K562 (cell line): ENCODE data around the gene POLR1C. TPM values are rescaled to one million over a fixed set of nuclear protein-coding genes. Genes with fewer than 3 reads are reported as not detected.

Source experiments
- ATF6 ChIP-seq: sonication (generic); formaldehyde crosslinking; IDR thresholded peaks from 2 replicates; pipeline ENCODE4 v1.4.0; 2020; ENCODE audit warnings: mild to moderate bottlenecking, missing genetic modification reagents
- CEBPB ChIP-seq: fragments of 450-650 bp; IDR thresholded peaks from 2 replicates; pipeline ENCODE4 v1.6.1; 2016; ENCODE audit warnings: missing genetic modification characterization, missing compliant biosample characterization
- ELF4 ChIP-seq: fragments of 450-650 bp; formaldehyde crosslinking; IDR thresholded peaks from 2 replicates; pipeline ENCODE4 v1.4.0; 2022; ENCODE audit warnings: missing genetic modification characterization
- ESRRB ChIP-seq: fragments of 250-450 bp; sonication (Bioruptor Pico); IDR thresholded peaks from 2 replicates; pipeline ENCODE4 v1.5.0; 2020; ENCODE audit warnings: mild to moderate bottlenecking, moderate library complexity, borderline replicate concordance
- ETV5 ChIP-seq: sonication (generic); formaldehyde crosslinking; IDR thresholded peaks from 2 replicates; pipeline ENCODE4 v1.4.0; 2020; ENCODE audit warnings: low read depth, mild to moderate bottlenecking, missing genetic modification reagents
- FOXJ2 ChIP-seq: fragments of 200-800 bp; sonication (Bioruptor generic); IDR thresholded peaks from 2 replicates; pipeline ENCODE4 v1.6.1; 2016; ENCODE audit warnings: missing genetic modification characterization, missing compliant biosample characterization
- GATAD2B ChIP-seq: fragments of 450-650 bp; IDR thresholded peaks from 2 replicates; pipeline ENCODE4 v1.6.1; 2017; ENCODE audit warnings: mild to moderate bottlenecking, borderline replicate concordance
- HDAC3 ChIP-seq: fragments of 450-650 bp; IDR thresholded peaks from 2 replicates; pipeline ENCODE4 v1.6.1; 2018; ENCODE audit warnings: borderline replicate concordance, mild to moderate bottlenecking, moderate library complexity; ENCODE audit not compliant: partially characterized antibody
- MAX ChIP-seq: sonication (generic); formaldehyde crosslinking; IDR thresholded peaks from 2 replicates; pipeline ENCODE4 v1.9.0; 2022; ENCODE audit warnings: mild to moderate bottlenecking, missing genetic modification reagents
- NFIC ChIP-seq: fragments of 450-650 bp; IDR thresholded peaks from 2 replicates; pipeline ENCODE4 v1.6.1; 2017; ENCODE audit warnings: mild to moderate bottlenecking, inconsistent platforms
- NR4A1 ChIP-seq, 2 experiments: fragments of 250-450 bp in 1 of 2; fragments of 450-650 bp in 1 of 2; sonication (Bioruptor Pico) in 1 of 2; IDR thresholded peaks; 2 replicates each; pipeline versions ENCODE4 v1.4.0 to v1.6.1; 2016 to 2020; ENCODE audit warnings: mild to moderate bottlenecking in 2 of 2, missing compliant biosample characterization in 1 of 2, missing genetic modification characterization in 1 of 2, moderate library complexity in 1 of 2
- RBM39 ChIP-seq: fragments of 200-400 bp; formaldehyde crosslinking; optimal IDR thresholded peaks from 2 replicates; pipeline ENCODE3; 2018; ENCODE audit warnings: low read depth, low read length
- TRIM25 ChIP-seq: fragments of 450-650 bp; IDR thresholded peaks from 2 replicates; pipeline ENCODE4 v1.7.0; 2016; ENCODE audit warnings: borderline replicate concordance
- ZBTB2 ChIP-seq: fragments of 450-650 bp; IDR thresholded peaks from 2 replicates; pipeline ENCODE4 v1.6.1; 2016; ENCODE audit warnings: antibody characterized with exemption
- ZSCAN32 ChIP-seq: fragments of 450-650 bp; formaldehyde crosslinking; IDR thresholded peaks from 2 replicates; pipeline ENCODE4 v1.4.0; 2020; ENCODE audit warnings: mild to moderate bottlenecking, moderate library complexity
- polyA plus RNA-seq, 8 experiments: library from polyadenylated mRNA; depleted of rRNA in 4 of 8; stranded (reverse) in 5 of 8; unstranded in 3 of 8; fragments of >200 nt; fragmentation: Nextera tagmentation in 2 of 8; fragmentation: Illumina TruSeq in 1 of 8; extraction: Ambion mirVana in 2 of 8; extraction: Trizol in 1 of 8; gene quantifications; 2 replicates each; pipeline versions ENCODE4 v1.2.1 to v1.2.3, GENCODE V29; 2011 to 2014; ENCODE audit warnings: inconsistent platforms in 1 of 8, missing spikeins in 1 of 8
- total RNA-seq, 7 experiments: library from RNA; depleted of rRNA in 6 of 7; stranded (reverse); fragments of >200 nt in 6 of 7; fragmentation: Illumina TruSeq in 2 of 7; extraction: Trizol in 2 of 7; gene quantifications; 2 replicates each; pipeline versions ENCODE4 v1.2.1 to v1.2.3, GENCODE V29; 2011 to 2021; ENCODE audit warnings: low replicate concordance in 1 of 7
- TF ChIP-seq, protein P1 (sequence below): sonication (generic); formaldehyde crosslinking; IDR thresholded peaks from 2 replicates; pipeline ENCODE4 v1.8.1; 2023; ENCODE audit warnings: mild to moderate bottlenecking, missing genetic modification reagents

POLR1C gene
- total and polyA plus RNA-seq, 9 of the 15 experiments (the other 6 are each of a cell fraction or from before 2014, with no cell fraction given) = 83.5 to 429 (median 120) TPM

DNA sequence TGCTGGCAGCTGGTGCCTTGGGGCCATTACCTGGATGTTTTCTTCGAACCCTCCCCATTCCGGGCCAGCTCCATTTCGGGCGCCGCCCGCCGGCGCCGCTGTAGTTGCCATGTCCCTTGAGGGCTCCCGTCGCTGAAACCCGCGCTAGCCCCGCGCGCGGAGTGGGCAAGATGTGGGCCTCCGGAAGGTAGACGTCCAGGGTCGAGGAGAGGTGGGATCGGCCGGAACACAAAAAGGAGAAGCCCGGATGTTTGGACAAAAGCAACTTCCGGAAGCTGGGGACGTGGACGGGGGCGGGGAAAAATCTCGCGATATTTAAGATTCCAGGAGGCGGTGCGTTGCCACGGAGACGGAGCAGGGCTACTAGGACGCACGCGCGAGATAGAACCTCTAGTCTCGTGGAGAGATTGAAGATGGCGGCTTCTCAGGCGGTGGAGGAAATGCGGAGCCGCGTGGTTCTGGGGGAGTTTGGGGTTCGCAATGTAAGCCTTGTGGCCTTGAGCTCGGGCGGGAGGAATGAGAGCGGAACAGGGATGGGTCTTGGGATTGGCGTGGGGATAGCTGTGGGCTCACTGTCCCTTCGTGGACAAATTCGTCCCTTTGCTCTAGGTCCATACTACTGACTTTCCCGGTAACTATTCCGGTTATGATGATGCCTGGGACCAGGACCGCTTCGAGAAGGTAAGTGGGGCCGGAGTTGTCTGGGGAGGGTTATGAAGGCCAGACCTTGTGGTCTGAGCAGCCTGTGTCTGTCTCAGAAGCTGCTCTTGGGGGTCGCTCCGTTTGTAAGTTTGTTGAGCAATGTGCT lies at the start of gene POLR1C, which contains the start of gene YIPF3 (continued):
- TF ChIP-seq ZSCAN32 (CRISPR knock-in tag) (no peak), TRIM25 (0 out of 2 replicates have a peak, but pooled peaks have one; percentile 40), NR4A1 (CRISPR knock-in tag; IDR thresholded peaks at IDR 0.05) (no peak), NR4A1 (tag; IDR thresholded peaks at IDR 0.05) (no peak), GATAD2B (no peak), ATF6 (no peak), ESRRB (CRISPR knock-in tag) (0 out of 2 replicates have a peak, but pooled peaks have one; percentile 21), ELF4 (CRISPR knock-in tag) (peak; percentile 60; the same call in 1 of the 2 replicates), NFIC (peak; percentile 60), CEBPB (tag) (peak; percentile 67; the same call in 1 of the 2 replicates), ETV5 (CRISPR knock-in tag) (peak; percentile 85; the same call in 1 of the 2 replicates), FOXJ2 (tag) (peak; percentile 92), HDAC3 (peak; percentile 36), MAX (peak; percentile 95), ZBTB2 (no peak), RBM39 (peak; percentile 71)
- TF ChIP-seq, protein P1, sequence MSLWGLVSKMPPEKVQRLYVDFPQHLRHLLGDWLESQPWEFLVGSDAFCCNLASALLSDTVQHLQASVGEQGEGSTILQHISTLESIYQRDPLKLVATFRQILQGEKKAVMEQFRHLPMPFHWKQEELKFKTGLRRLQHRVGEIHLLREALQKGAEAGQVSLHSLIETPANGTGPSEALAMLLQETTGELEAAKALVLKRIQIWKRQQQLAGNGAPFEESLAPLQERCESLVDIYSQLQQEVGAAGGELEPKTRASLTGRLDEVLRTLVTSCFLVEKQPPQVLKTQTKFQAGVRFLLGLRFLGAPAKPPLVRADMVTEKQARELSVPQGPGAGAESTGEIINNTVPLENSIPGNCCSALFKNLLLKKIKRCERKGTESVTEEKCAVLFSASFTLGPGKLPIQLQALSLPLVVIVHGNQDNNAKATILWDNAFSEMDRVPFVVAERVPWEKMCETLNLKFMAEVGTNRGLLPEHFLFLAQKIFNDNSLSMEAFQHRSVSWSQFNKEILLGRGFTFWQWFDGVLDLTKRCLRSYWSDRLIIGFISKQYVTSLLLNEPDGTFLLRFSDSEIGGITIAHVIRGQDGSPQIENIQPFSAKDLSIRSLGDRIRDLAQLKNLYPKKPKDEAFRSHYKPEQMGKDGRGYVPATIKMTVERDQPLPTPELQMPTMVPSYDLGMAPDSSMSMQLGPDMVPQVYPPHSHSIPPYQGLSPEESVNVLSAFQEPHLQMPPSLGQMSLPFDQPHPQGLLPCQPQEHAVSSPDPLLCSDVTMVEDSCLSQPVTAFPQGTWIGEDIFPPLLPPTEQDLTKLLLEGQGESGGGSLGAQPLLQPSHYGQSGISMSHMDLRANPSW (CRISPR knock-in tag) = peak; percentile 38; the same call in 1 of the 2 replicates
